Measurements from ENCODE around the gene HOXC10. TPM values are rescaled to one million over a fixed set of nuclear protein-coding genes. Genes with fewer than 3 reads are reported as not detected.
A peak's percentile ranks its signal among the peaks of the same experiment; 100 is the strongest.

Gene HOXC10
- total and polyA plus RNA-seq, 2 donors (not counting 1 experiment from before 2014, with no cell fraction given) = not detected

- Histone ChIP-seq H3K9ac (ENCODE audit: low read length) (no peak overlapping the region), H3K27me3 (replicated peaks in 1 of 4; ENCODE audit: control extremely low read depth in 1 of 4, control insufficient read depth in 3 of 4, insufficient read depth in 4 of 4, low read length in 3 of 4) (peaks cover 0 to 96% (median 81%) of the 10 kb centered on the region in 4 experiments), H4K20me1 (ENCODE audit: control insufficient read depth, insufficient read depth, low read length, poor library complexity, severe bottlenecking) (no peaks in the 10 kb centered on the region), H3K4me2 (replicated peaks; ENCODE audit: low read depth, low read length, poor library complexity, severe bottlenecking) (no peak overlapping the region), H3K4me3 (ENCODE audit: control extremely low read depth in 1 of 5, extremely low read depth in 1 of 5, insufficient read depth in 1 of 5, low read depth in 2 of 5, low read length in 4 of 5) (no peak overlapping the region), H3K9me3 (ENCODE audit: control extremely low read depth in 1 of 3, control insufficient read depth in 2 of 3, insufficient read depth in 1 of 3, low read length in 2 of 3) (peaks cover 0 to 53% (median 0%) of the 10 kb centered on the region in 3 donors), H3K4me1 (ENCODE audit: control insufficient read depth in 2 of 2, insufficient read depth in 2 of 2, low read length in 2 of 2) (peaks cover 28 to 59% of the 10 kb centered on the region in 2 donors), H3K79me2 (ENCODE audit: control insufficient read depth, insufficient read depth, low read length) (no peaks in the 10 kb centered on the region), H3K36me3 (replicated peaks in 1 of 2; ENCODE audit: control extremely low read depth in 1 of 2, control insufficient read depth in 1 of 2, extremely low read depth in 1 of 2, insufficient read depth in 2 of 2, low read length in 1 of 2) (no peaks in the 10 kb centered on the region), H2AFZ (ENCODE audit: insufficient read depth, low read depth, low read length, poor library complexity, severe bottlenecking) (no peak overlapping the region), H3K27ac (ENCODE audit: low read length in 2 of 2) (no peak overlapping the region)
- Mint-ChIP-seq H3K27ac (no peak overlapping the region), H3K27me3 (peaks cover 72% of the 10 kb centered on the region), H3K4me1 (peaks cover 25% of the 10 kb centered on the region), H3K4me3 (no peak overlapping the region), H3K9me3 (ENCODE audit: insufficient read depth) (no peaks in the 10 kb centered on the region)
- no peak for ATAC-seq (ENCODE audit: low read depth)
- WGBS (ENCODE audit: insufficient coverage) = 8% methylated on average over 27 of the region's 31 CpGs
- ChIA-PET CTCF (interaction anchor here (0.6 to 6.7 kb wide), 16 partner anchors 9 to 210 kb away, joined by 3 to 159 read pairs (median 8); partner anchors contain the start of genes HOXC5 and SMUG1), POLR2A (interaction anchor here (0.6 kb wide), 1 partner anchor 49 kb away, joined by 6 read pairs; no protein-coding TSS in a partner anchor)
- DNase-seq = peak; percentile 36
- intact Hi-C loops (cut with micrococcal nuclease) = loop anchor here (5.0 to 10.0 kb wide), 3 partner anchors 47 to 360 kb away; partner anchors contain the start of genes CBX5, GPR84, HNRNPA1 and HOXC4
- TF ChIP-seq EZH2 (IDR thresholded peaks at IDR 0.05; ENCODE audit: borderline replicate concordance, insufficient read depth, low read depth, low read length, poor library complexity, severe bottlenecking) (no peak), CTCF (IDR thresholded peaks at IDR 0.05) (no peak)
These were observed 20.0 kb downstream of the HOXC10 start for GRCh38 chr12:54004841-54005530.

DNA sequence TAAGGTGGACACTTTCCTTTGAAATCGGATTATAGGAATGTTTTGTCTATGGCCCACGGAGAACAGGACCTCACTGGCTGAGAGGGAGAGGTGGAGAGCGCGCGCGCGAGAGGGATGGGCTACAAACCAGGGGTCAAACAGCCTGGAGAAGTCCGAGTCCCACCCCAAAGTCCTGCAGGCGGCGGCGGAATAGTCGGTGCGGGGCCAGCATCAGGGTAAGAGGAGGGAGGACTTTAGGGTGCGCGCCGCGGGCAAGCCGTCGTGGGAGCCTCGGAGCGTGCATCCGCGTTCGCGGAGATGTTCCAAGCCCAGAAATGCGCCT is 20.5 kb downstream of the HOXC10 start:
- H2AFZ ChIP-seq (ENCODE audit: insufficient read depth, low read depth, low read length, poor library complexity, severe bottlenecking) = no peak overlapping the region
- Mint-ChIP-seq H3K27ac (no peak overlapping the region), H3K4me1 (peaks cover 26% of the 10 kb centered on the region), H3K9me3 (ENCODE audit: insufficient read depth) (no peaks in the 10 kb centered on the region), H3K4me3 (no peak overlapping the region), H3K27me3 (peaks cover 74% of the 10 kb centered on the region)
- TF ChIP-seq CTCF (IDR thresholded peaks at IDR 0.05) (no peak), EZH2 (IDR thresholded peaks at IDR 0.05; ENCODE audit: borderline replicate concordance, insufficient read depth, low read depth, low read length, poor library complexity, severe bottlenecking) (no peak)
- no peak overlapping the region for H3K27ac ChIP-seq (ENCODE audit: low read length in 2 of 2)
- H3K4me1 ChIP-seq (ENCODE audit: control insufficient read depth in 2 of 2, insufficient read depth in 2 of 2, low read length in 2 of 2) = peaks cover 25 to 54% of the 10 kb centered on the region in 2 donors
- ChIA-PET POLR2A (no interaction called here), CTCF (interaction anchor here (0.6 to 6.7 kb wide), 26 partner anchors 8 to 395 kb away, joined by 3 to 159 read pairs (median 4); partner anchors contain the start of genes HOXC10, HOXC4, HOXC5 and SMUG1)
- WGBS (ENCODE audit: insufficient coverage) = 8% methylated on average over 25 of the region's 26 CpGs
- no peaks in the 10 kb centered on the region for H3K36me3 ChIP-seq (replicated peaks in 1 of 2; ENCODE audit: control extremely low read depth in 1 of 2, control insufficient read depth in 1 of 2, extremely low read depth in 1 of 2, insufficient read depth in 2 of 2, low read length in 1 of 2)
- H4K20me1 ChIP-seq (ENCODE audit: control insufficient read depth, insufficient read depth, low read length, poor library complexity, severe bottlenecking) = no peaks in the 10 kb centered on the region
- DNase-seq (no peak), ATAC-seq (ENCODE audit: low read depth) (no peak)
- peaks cover 0 to 53% (median 0%) of the 10 kb centered on the region in 3 donors for H3K9me3 ChIP-seq (ENCODE audit: control extremely low read depth in 1 of 3, control insufficient read depth in 2 of 3, insufficient read depth in 1 of 3, low read length in 2 of 3)
- H3K4me3 ChIP-seq (ENCODE audit: control extremely low read depth in 1 of 5, extremely low read depth in 1 of 5, insufficient read depth in 1 of 5, low read depth in 2 of 5, low read length in 4 of 5) = peak overlapping the region in 1 of 5 experiments; percentile 65
- intact Hi-C loops (cut with micrococcal nuclease) = loop anchor here (5.0 to 10.0 kb wide), 3 partner anchors 47 to 359 kb away; partner anchors contain the start of genes CBX5, GPR84, HNRNPA1 and HOXC4
- peaks cover 0 to 96% (median 82%) of the 10 kb centered on the region in 4 experiments for H3K27me3 ChIP-seq (replicated peaks in 1 of 4; ENCODE audit: control extremely low read depth in 1 of 4, control insufficient read depth in 3 of 4, insufficient read depth in 4 of 4, low read length in 3 of 4)
- no peak overlapping the region for H3K9ac ChIP-seq (ENCODE audit: low read length)
- no peaks in the 10 kb centered on the region for H3K79me2 ChIP-seq (ENCODE audit: control insufficient read depth, insufficient read depth, low read length)
- H3K4me2 ChIP-seq (replicated peaks; ENCODE audit: low read depth, low read length, poor library complexity, severe bottlenecking) = peak overlapping the region; percentile 92
